GM20431 (cell line): ENCODE measurements around the gene PHACTR2.

Experiments
- in situ Hi-C: fragments of 300-500 bp; cut with MseI, MboI; formaldehyde crosslinking; loops from one replicate; pipeline ENCODE4 v1.15.0; 2020; ENCODE audit warnings: low sequenced_read_pairs; ENCODE audit not compliant: unreplicated experiment

The PHACTR2 gene

DNA sequence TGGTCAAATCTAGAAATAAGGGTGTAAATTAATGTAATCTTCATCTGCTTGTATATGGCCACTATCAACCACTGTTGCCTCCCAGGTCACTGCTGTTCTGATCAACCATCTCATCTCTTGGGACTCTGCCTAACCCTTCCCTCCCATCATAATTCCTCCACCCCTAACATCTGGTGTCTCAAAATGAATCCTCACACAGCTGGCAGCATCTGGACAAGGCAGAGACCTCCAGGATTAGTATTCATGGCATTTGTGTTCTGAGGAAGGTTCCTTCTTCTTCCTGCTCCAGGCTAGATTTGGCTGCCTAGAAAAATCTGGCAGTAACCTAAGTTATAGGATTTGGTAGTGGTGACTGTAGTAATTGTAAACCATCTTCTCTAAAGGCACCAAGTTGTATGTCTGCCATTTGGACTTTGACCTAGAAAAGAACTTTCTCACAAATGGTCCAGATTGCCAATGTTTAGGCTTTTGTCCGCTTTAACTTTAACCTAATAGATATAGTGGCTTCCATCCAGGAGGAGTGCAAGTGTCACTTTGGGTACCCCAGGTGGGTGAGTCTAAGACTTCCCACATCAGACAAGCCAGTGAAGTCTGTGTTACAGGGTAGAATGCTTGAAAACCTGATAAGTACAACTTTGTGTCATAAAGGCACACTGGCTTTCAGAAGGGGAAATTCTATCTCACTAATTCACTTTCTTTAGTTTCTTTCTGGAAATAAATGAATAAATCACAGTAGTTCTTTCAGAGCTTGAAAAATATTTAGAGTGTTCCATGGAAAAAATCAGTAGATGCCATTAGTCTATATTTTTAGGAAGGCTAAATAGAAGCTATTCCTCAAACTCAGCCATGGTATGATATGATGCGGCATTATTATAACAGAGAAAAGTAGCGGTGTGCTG lies 3.0 kb upstream of the PHACTR2 start:
- in situ Hi-C loops: no loop called here

DNA sequence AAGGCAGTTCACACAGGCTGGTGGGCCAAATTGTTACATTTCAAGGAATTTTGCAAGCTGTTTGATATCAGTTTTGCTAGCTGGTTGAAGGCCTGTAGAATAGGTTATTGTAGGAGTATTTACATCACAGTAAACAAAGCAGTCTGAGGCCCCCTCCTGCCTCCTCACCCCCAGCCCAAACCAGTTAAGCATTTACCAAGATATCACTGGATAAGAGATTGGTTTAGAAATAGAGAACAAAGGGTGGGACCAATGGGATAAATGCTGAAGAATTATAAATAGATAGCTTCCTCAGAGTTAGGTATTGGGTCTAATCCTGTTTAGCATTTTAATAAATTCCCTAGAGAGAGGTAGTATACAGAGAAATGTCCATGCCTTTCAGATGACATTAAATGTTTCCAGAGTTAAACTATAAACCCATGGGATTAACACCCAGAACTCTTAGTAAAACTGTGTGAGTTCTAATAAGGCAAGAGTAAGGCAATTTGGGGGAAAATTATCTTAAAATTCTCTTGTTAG lies 2.3 kb upstream of the PHACTR2 start:
- in situ Hi-C loops: no loop called here

DNA sequence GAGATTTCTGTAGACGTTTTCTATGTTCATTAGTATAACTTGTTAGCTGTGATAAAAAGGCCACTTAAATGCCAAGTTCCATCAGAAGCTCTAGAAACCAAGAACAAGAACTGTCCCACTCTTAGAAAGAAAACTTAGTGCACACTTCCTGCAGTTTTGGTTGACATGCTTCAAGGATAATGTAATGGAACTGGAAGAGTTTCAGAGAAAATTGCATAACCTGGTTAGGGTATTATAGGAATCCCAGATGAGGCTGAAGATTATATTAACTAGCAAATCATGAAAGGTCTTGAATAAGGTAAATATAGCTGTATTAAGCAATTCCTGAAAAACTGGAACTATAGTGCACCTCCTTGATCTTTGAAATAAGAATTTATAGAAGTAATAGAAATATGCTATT lies 1.8 kb upstream of the PHACTR2 start:
- in situ Hi-C loops: no loop called here

DNA sequence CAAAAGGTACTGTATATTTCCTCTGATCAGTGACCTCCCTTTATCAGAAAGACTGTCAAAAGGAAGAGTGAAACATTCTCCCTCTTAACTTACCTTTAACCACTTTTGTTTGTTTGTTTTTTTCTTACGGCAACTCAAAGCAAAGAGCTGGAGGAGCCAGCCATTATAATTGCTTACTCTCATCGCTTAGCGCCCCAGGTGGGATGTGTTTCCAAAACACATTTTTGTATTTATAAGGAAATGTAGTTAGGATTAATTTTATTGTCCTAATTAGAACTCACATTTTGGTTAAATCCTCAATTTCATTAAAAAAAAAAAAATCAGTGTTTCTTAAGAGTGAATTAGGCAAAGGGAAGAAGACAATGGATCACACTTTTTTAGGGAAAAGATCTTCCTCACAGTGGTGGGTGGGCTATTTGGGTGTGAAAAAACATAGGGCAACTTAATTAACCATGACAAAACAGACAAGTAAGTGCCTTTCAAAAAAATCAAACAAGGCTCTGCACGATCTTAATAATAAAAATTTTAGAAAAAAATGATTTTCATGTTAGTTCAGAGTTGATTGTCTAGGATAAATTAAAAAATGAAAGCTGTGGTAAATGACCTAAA lies 1.2 kb upstream of the PHACTR2 start:
- in situ Hi-C loops: no loop called here

DNA sequence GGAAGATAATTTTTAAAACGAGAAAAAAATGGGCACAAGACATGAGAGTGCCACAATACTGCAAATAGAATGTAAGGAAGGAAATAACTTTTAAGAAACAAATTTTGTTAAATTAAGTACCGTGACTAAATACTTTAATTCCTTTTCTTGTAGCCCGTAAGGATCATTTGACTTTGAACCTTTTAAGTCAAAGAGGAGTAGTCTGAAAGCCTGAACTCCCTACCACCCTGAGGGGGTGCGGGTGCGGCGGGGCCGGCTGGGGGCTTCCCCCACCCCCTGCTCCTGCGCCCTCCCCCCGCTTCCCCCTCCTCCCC lies 231 bp upstream of the PHACTR2 start:
- in situ Hi-C loops: no loop called here

DNA sequence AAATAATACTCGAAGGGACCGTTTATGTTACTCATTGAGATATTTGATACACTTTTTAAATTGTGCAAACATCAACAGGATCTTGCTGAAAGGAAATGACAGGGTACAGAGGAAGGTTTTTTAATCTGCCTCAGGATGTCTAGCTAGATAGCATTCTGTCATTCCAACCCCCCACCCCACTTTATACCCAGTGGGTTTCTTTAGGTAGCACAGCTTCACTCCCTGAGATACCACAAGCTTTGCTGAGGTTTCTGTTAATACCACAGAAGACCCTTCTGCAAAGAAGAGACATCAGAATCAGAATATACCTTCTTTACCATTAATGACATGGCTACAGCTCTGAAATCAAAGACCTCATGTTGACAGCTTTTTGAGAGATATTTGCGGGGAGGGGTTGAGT lies 1.3 kb downstream of the PHACTR2 start:
- in situ Hi-C loops: no loop called here

DNA sequence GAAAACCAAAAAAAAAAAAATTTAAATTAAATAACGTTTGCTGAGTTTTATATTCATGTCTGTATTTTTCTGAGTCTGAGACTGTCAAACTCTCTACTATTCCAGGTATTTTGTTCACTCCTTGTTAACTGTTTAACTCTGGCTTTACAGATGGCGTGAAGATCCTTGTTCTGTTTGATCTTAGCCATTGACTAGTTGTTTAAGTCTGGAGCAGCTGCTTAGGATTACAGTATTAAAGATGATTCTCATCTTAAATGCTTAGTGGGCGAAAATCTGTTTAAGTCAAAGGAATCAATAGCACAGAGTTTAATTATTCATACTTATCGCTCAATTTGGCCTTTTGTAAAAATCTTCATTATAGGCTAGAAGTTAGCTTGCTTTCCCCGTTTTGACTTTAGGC lies 2.4 kb downstream of the PHACTR2 start:
- in situ Hi-C loops: no loop called here

DNA sequence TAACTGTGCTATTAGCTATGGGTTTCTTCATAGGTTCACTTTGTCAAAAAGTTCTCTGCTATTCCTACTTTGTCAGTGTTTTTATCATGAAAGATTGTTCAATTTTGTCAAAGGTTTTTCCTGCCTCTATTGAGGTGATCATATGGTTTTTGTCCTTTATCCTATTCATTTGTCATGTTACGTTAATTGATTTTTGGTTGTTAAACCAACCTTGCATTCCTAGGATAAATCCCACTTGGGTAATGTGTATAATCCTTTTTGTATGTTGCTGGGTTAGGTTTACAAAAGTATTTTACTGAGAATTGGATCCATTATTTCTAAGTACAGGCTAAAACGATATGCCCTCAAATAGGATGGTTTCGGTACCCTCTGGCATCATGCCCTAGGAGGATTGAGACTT lies 5.0 kb downstream of the PHACTR2 start:
- in situ Hi-C loops: no loop called here

DNA sequence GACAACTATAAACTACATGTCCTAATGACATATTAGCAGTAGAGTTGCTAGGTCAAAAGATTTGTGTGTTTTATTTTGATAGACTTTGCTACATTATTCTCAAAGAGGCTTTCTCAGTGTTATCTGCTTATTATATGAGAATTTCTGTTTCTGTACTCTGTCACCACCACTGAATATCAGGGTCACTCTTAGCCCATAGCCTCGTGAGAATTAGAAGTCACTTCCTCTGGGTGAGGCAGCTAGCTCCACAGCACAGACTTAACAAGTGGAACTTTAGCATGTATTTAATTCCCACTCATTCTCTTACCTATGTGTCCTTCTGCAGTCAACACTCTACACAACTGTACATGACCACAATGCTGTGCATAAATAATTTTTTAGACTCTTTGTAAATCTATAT lies 6.7 kb downstream of the PHACTR2 start:
- in situ Hi-C loops: no loop called here

DNA sequence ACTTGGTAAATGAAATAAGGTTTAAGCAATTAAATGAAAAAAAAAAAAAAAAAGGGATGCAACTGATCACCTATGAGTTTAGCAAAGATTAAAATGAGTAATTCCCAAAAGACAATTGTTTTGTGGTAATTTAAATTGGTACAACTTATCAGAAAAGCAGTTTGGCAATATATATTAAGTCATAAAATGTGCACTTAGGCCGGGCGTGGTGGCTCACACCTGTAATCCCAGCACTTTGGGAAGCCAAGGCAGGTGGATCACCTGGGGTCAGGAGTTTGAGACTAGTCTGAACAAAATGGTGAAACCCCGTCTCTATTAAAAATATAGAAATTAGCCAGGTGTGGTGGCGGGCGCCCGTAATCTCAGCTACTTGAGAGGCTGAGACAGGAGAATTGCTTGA lies 7.9 kb downstream of the PHACTR2 start:
- in situ Hi-C loops: no loop called here

DNA sequence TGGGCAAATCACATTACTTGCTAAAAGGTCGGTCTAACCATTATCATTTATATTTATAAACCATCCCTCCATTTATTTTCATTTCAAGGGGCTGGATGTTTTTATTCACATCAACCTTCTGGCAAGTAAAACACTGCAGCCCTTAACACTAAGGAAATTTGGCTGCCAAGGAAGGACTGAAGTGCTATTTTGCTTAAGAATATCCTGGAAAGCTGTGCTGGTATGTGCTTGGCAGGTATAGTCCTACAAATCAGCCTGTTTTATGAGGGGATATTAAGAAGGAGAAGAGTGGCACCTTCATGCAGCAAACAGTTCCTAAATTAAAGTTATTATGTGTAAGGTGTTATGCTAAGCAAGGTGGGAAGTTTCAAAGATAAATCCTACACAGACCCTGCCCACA lies 9.8 kb downstream of the PHACTR2 start:
- in situ Hi-C loops: no loop called here

DNA sequence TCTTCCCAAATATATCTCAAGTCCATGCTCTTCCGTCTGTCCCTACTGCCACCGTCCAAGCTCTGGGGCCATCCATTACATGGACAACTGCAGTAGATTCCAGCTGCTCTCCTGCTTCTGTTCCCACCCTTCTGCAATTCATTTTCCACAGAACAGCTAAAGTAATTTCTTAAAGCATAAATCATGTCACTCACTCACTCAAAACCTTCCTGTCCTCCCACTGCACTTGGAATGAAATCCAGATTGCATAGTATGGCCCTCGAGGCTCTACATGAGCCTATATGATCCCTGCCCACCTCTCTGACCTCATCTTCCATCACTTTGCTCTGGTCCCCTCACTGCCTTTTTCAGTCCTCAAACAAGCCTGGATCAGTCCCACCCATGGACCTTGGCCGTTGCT lies 10.9 kb downstream of the PHACTR2 start:
- in situ Hi-C loops: no loop called here

DNA sequence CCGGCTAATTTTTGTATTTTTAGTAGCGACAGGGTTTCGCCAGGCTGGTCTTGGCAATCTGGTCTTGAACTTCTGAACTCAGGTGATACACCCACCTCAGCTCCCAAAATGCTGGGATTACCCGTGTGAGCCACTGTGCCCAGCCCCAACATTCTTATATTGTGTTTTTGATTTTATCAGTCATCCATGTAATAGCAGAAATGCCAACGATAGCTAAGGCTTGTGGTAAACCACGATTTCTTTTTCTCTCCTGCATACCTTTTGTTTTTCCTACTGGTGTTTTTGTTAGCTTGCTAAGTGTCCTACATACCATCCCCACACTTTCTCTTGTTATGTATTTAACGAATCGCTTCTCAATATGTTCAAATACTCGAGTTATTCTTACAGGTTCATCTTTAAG lies 12.1 kb downstream of the PHACTR2 start:
- in situ Hi-C loops: no loop called here

DNA sequence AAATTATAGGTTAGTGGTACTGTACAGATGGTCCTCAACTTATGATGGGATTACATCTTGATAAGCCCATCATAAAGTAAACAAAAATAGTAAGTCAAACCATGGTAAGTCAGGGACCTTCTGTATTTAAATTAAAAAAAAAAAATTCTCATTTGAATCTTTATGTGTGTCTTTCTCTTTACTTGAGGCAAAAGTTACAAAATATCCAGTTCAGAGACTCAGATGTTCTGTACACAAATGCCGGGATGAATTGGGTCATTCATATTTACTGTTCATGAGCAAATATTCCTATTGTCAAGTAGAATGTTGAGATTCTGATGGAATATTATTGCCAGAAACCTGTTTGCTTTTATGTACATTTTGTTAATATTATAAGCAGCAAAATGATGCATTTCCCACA lies 13.4 kb downstream of the PHACTR2 start:
- in situ Hi-C loops: no loop called here

DNA sequence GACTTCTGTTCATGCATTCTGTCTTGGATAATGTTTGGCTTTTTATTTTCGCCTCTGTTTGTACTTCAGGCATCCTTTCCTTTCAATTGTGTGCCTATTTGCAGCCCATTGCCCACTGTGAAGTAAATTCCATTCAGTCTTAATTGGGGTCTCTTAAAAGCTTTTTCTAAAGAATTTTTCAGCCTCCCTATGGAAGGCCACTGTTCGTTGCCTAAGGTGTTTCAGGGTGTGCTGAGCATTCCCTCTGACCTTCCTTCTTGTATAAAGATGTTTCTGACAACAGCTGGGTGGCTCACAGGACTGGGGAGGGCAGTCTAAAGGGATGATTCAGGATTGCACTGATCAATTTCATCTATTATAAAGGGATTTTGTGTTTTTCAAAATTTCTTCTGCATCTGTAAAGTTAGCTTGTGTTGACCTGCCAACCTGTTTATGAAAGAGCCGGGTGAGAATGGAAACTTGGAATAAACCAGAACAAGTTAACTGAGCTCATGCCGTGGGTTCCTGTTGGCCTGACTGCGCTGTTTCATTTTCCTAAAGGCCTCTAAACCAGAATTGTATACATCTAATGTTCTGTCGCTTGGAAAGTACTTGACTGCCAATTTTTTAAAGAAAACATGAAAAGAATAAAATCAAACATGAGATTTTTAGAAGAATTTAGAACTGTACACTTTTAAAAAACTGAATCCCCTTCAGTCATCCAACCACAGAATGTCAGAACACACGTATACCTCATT lies 14.3 kb downstream of the PHACTR2 start:
- in situ Hi-C loops: no loop called here

DNA sequence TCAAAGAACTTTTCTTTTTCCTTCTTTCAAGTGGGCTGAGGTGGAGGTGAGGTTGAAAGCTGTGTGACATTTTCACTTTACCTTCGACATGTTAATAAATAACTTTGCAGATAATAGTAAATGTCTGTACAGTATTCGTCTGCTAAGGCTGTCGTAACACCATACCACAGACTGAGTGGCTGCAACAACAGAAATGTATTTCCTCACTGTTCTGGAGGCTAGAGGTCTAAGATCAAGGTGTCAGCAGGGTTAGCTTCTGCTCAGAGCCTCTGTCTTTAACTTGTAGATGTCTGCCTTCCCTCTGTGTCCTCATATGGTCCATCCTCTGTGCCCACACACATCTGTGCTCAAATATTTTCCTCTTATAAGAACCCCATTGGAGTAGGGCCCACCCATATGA lies 14.9 kb downstream of the PHACTR2 start:
- in situ Hi-C loops: no loop called here

DNA sequence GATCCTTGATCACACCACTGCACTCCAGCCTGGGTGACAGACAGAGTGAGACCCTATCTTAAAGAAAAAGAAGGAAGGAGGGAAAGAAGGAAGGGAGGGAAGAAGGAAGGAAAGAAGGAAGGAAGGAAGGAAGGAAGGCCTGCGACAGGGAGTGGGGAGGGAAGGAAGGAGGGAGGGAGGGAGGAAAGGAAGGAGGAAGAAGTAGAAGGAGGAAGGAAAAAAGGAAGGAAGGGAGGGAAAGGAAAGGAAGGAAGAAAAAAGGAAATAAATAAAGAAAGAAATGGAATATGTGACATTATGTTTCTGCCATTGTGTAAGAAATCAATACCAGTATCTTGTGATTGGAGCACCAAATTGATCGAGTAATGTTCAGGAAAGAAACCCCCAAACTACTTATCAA lies 16.2 kb downstream of the PHACTR2 start:
- in situ Hi-C loops: no loop called here

DNA sequence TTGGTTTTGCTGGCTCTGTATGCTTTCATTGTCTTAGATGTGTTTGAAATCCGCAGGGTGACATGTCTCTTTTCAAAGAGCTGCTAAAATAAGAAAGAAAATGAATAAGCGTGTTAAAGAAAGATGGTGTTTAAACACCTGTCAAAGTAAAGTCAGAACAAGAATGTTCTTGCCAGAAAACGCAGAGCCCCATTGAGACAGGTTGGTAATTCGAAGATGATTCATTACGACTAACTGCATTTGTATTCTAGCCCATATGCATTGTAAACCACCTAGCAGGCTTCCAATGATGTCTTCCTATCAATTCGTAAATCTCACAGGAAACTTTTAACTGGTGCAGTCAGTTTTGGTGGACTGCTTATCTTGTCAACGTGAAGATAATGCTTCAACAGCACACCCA lies 16.8 kb downstream of the PHACTR2 start:
- in situ Hi-C loops: no loop called here

DNA sequence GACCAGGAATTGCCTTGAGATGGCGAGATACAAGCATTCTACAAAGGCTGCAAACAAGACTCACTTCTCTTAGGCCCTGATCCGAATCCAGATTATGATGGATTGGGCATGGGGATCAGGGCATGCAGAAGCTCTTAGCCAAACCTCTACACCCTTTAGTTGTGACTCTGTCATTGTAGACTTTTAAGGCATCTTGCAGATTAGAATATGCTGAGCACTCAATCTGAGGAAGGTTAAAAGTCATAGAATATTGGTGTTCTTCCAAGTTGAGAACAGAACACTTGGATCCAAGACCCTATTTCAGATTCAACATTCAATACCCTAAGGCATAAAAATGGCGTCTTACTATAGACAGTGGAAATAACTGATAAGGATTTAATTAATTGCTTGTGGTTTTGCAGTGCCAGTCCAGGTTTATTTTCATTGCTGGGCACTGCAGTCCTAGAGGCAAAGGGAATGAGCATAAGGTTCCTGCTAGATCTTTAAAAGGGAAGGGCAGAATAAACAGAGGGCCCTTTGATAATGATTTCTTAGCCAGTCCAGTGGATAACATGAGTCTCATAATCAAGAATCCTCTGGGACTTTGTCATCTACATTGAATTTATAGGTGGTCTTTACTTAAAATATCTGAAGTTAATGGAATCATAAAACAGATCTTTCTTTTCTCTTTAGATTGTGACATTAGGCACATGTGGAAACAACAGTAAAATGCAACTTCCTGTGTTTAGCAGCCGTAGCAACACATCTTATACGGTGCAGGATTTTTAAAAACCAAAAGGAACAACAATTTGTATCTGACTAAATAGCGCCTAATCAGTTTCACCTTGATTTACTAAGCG lies 17.6 kb downstream of the PHACTR2 start:
- in situ Hi-C loops: no loop called here

DNA sequence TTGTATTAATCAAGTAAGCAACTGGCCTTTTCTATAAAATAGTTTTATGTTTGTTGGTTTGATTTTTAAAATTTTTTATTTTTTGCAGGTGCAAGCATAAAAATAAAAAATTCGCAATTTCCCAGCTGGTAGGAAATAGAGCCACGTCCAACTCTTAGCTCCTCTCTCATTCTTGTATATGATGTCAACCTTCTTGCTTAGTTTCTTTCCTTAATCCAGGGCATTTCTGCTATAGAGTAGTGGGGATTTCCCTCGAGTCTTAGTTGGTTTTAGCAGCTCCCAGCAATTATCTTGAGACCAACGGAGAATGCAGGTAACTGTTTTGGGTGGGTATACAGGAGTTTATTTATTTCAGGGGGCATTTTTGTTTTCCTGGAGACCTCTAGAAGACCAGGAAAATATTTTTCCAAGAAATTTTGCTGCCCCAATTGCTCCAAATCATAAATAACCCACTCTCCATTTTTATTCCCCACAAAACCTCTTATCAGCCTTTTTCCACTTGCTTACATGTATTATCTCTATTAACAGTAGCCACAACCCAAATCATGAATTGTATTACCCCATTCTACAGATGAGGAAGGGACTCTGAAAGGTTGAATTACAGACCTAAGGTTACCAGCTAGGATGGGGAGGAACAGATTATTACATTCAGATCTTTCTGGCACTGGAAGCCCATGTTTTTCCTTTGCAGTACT lies 18.4 kb downstream of the PHACTR2 start:
- in situ Hi-C loops: no loop called here
